Measurements from ENCODE around the gene MAP3K7. TPM values are rescaled to one million over a fixed set of nuclear protein-coding genes. Genes with fewer than 3 reads are reported as not detected.

Gene MAP3K7
- total and polyA plus RNA-seq, 4 donors, result 5.5 to 17.2 (median 11.5) TPM

DNA sequence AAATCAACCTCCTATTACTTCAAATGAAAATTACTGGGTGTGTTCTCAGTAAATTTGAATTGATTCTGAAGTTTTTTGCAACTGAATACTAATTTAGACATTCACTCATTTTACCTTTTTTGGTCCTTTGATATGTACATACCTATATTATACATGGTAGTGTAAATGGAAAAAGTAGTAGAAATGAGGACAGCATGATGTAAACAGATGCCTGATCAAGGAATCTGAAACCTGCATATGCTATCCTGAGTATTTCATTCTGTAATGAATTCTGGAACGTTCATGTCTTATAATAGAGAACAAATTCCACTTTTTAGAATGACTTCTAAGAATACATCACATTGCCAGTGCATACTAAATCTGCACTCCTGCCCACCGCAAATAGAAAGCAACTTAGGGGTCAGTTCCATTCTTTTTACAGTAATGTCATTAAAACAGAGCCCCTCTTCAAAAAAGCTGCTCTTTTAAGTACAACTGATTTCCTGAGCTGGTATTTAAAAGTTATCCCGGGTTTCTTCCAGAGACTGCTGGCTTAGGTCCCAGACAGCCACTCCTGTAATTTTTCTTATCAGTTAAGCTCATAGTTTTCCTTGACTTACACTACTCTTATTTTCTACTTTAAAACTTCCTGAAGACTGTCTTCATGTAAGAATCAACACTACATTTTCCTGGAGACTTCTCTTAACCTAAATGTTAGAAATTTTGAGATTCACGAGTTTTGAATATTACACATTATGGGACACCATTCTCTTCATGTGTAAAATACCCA, 48.4 kb downstream of the MAP3K7 start:
- Histone ChIP-seq H3K4me3 (ENCODE audit: low read depth in 1 of 3, low read length in 3 of 3) (no peak overlapping the region), H3K4me1 (ENCODE audit: control insufficient read depth in 4 of 4, insufficient read depth in 4 of 4, low read length in 3 of 4) (no peaks in the 10 kb centered on the region), H3K27me3 (ENCODE audit: control insufficient read depth in 4 of 4, insufficient read depth in 4 of 4, low read length in 3 of 4) (no peaks in the 10 kb centered on the region), H3K27ac (ENCODE audit: low read depth in 1 of 2, low read length in 2 of 2) (no peak overlapping the region), H3K9ac (ENCODE audit: low read depth in 1 of 2, low read length in 2 of 2) (no peak overlapping the region), H3K36me3 (ENCODE audit: control insufficient read depth in 4 of 4, insufficient read depth in 3 of 4, low read depth in 1 of 4, low read length in 3 of 4) (peaks cover 0 to 10% (median 3%) of the 10 kb centered on the region in 4 donors), H3K9me3 (ENCODE audit: control insufficient read depth in 4 of 4, low read length in 3 of 4) (no peaks in the 10 kb centered on the region)
- no peak for DNase-seq (ENCODE audit: low spot score)
- WGBS, result 72% methylated on average over 4 of the region's 4 CpGs
- TF ChIP-seq GABPA (IDR thresholded peaks at IDR 0.05 in 1 of 2, conservative IDR thresholded peaks at IDR 0.05 in 1 of 2) (no peak), FOXA1 (IDR thresholded peaks at IDR 0.05) (no peak), YY1 (IDR thresholded peaks at IDR 0.05) (no peak), RXRA (IDR thresholded peaks at IDR 0.05) (no peak), HNF4A (conservative IDR thresholded peaks at IDR 0.05) (no peak), TAF1 (conservative IDR thresholded peaks at IDR 0.05) (no peak), RAD21 (IDR thresholded peaks at IDR 0.05) (no peak), HNF4G (IDR thresholded peaks at IDR 0.05) (no peak), JUND (IDR thresholded peaks at IDR 0.05) (no peak), SP1 (IDR thresholded peaks at IDR 0.05) (no peak), NR2F2 (IDR thresholded peaks at IDR 0.05) (no peak), FOXA2 (IDR thresholded peaks at IDR 0.05) (no peak), EGR1 (IDR thresholded peaks at IDR 0.05; ENCODE audit: low read depth in 2 of 2) (no peak)
- TF ChIP-seq, protein P1, sequence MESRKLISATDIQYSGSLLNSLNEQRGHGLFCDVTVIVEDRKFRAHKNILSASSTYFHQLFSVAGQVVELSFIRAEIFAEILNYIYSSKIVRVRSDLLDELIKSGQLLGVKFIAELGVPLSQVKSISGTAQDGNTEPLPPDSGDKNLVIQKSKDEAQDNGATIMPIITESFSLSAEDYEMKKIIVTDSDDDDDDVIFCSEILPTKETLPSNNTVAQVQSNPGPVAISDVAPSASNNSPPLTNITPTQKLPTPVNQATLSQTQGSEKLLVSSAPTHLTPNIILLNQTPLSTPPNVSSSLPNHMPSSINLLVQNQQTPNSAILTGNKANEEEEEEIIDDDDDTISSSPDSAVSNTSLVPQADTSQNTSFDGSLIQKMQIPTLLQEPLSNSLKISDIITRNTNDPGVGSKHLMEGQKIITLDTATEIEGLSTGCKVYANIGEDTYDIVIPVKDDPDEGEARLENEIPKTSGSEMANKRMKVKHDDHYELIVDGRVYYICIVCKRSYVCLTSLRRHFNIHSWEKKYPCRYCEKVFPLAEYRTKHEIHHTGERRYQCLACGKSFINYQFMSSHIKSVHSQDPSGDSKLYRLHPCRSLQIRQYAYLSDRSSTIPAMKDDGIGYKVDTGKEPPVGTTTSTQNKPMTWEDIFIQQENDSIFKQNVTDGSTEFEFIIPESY (IDR thresholded peaks at IDR 0.05), result no peak
- TF ChIP-seq, protein P2, sequence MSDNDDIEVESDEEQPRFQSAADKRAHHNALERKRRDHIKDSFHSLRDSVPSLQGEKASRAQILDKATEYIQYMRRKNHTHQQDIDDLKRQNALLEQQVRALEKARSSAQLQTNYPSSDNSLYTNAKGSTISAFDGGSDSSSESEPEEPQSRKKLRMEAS (IDR thresholded peaks at IDR 0.05), result no peak
- TF ChIP-seq, protein P3, sequence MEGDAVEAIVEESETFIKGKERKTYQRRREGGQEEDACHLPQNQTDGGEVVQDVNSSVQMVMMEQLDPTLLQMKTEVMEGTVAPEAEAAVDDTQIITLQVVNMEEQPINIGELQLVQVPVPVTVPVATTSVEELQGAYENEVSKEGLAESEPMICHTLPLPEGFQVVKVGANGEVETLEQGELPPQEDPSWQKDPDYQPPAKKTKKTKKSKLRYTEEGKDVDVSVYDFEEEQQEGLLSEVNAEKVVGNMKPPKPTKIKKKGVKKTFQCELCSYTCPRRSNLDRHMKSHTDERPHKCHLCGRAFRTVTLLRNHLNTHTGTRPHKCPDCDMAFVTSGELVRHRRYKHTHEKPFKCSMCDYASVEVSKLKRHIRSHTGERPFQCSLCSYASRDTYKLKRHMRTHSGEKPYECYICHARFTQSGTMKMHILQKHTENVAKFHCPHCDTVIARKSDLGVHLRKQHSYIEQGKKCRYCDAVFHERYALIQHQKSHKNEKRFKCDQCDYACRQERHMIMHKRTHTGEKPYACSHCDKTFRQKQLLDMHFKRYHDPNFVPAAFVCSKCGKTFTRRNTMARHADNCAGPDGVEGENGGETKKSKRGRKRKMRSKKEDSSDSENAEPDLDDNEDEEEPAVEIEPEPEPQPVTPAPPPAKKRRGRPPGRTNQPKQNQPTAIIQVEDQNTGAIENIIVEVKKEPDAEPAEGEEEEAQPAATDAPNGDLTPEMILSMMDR (IDR thresholded peaks at IDR 0.05; ENCODE audit: low read depth, low read length, missing input control), result no peak
- TF ChIP-seq, protein P4, sequence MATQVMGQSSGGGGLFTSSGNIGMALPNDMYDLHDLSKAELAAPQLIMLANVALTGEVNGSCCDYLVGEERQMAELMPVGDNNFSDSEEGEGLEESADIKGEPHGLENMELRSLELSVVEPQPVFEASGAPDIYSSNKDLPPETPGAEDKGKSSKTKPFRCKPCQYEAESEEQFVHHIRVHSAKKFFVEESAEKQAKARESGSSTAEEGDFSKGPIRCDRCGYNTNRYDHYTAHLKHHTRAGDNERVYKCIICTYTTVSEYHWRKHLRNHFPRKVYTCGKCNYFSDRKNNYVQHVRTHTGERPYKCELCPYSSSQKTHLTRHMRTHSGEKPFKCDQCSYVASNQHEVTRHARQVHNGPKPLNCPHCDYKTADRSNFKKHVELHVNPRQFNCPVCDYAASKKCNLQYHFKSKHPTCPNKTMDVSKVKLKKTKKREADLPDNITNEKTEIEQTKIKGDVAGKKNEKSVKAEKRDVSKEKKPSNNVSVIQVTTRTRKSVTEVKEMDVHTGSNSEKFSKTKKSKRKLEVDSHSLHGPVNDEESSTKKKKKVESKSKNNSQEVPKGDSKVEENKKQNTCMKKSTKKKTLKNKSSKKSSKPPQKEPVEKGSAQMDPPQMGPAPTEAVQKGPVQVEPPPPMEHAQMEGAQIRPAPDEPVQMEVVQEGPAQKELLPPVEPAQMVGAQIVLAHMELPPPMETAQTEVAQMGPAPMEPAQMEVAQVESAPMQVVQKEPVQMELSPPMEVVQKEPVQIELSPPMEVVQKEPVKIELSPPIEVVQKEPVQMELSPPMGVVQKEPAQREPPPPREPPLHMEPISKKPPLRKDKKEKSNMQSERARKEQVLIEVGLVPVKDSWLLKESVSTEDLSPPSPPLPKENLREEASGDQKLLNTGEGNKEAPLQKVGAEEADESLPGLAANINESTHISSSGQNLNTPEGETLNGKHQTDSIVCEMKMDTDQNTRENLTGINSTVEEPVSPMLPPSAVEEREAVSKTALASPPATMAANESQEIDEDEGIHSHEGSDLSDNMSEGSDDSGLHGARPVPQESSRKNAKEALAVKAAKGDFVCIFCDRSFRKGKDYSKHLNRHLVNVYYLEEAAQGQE (IDR thresholded peaks at IDR 0.05), result no peak
- TF ChIP-seq, protein P5, sequence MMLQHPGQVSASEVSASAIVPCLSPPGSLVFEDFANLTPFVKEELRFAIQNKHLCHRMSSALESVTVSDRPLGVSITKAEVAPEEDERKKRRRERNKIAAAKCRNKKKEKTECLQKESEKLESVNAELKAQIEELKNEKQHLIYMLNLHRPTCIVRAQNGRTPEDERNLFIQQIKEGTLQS (IDR thresholded peaks at IDR 0.05), result no peak

Measured in liver (tissue), 9 donors.